Activated CD8-positive, alpha-beta memory T cell treated with anti-CD3 and anti-CD28 coated beads for 4 hours (primary cell): ENCODE results near the gene DNAJB12.

Experiments
- DNase-seq, 2 donors: peaks; one replicate each; pipeline ENCODE4 v3.0.0-alpha.2; 2020; ENCODE audit warnings: low read depth in 2 of 2

The DNAJB12 gene

GRCh38 chr10:72295330-72295910, 59.3 kb downstream of the DNAJB12 start:
- DNase-seq = no peak

GRCh38 chr10:72292223-72292691, 62.5 kb downstream of the DNAJB12 start:
- DNase-seq = no peak

GRCh38 chr10:72291019-72291532, 63.6 kb downstream of the DNAJB12 start:
- DNase-seq = no peak

- no peak for DNase-seq
Measured at GRCh38 chr10:72285972-72286521, 68.7 kb downstream of the DNAJB12 start.

DNA sequence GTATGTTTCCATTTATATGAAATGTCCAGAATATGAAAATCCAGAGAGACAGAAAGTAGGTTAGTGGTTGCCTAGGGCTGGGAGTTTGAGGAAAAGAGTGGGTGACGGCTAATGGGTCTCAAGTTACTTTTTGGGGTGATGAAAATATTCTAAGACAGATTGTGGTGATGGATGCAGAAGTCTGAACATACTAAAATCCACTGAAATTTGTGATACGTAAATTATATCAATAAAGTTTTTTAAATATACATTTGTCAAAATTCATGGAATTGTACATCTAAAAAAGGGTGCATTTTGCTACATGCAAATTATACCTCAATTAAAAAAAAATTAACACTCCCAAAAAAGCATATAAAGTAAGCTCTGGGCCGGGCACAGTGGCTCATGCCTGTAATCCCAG, 71.6 kb downstream of the DNAJB12 start:
- no peak for DNase-seq
